Neural crest cell (in vitro differentiated cells): ENCODE measurements around the gene NELL1. TPM values are rescaled to one million over a fixed set of nuclear protein-coding genes. Genes with fewer than 3 reads are reported as not detected.

Source experiments
- DNase-seq: peaks from one replicate; pipeline ENCODE4 v3.0.0; 2021; ENCODE audit warnings: low read depth, mixed read lengths, low spot score
- H3K27ac Mint-ChIP-seq: one replicate; pipeline ENCODE4 v1.8.0; 2021; ENCODE audit warnings: mild to moderate bottlenecking, mixed read lengths; ENCODE audit not compliant: unreplicated experiment
- H3K27me3 Mint-ChIP-seq: 2 replicates; pipeline ENCODE4 v1.8.0; 2021; ENCODE audit warnings: low read depth, mild to moderate bottlenecking, mixed read lengths
- H3K36me3 Mint-ChIP-seq: 2 replicates; pipeline ENCODE4 v1.8.0; 2021; ENCODE audit warnings: low read depth, mild to moderate bottlenecking, mixed read lengths
- H3K4me1 Mint-ChIP-seq: 2 replicates; pipeline ENCODE4 v1.8.0; 2021; ENCODE audit warnings: mixed read lengths
- H3K4me3 Mint-ChIP-seq: one replicate; pipeline ENCODE4 v1.8.0; 2021; ENCODE audit warnings: mild to moderate bottlenecking, mixed read lengths
- H3K9me3 Mint-ChIP-seq: 2 replicates; pipeline ENCODE4 v1.8.0; 2021; ENCODE audit warnings: mixed read lengths
- CTCF ChIP-seq: fragments of 200-600 bp; sonication (generic); conservative IDR thresholded peaks from 2 replicates; pipeline ENCODE4 v1.5.0; 2021; ENCODE audit warnings: antibody characterized with exemption, mild to moderate bottlenecking
- total RNA-seq: library from RNA; stranded (reverse); gene quantifications from 2 replicates; pipeline ENCODE4 v1.2.1, GENCODE V29; 2021

Gene NELL1
- total RNA-seq, 1 donor from 2014 or later: 0.51 TPM

GRCh38 chr11:21572210-21572609 lies 902.8 kb downstream of the NELL1 start:
- Mint-ChIP-seq H3K9me3 (no peaks in the 10 kb centered on the region), H3K27ac (no peak overlapping the region), H3K4me3 (no peak overlapping the region), H3K27me3 (no peaks in the 10 kb centered on the region), H3K4me1 (no peaks in the 10 kb centered on the region), H3K36me3 (no peaks in the 10 kb centered on the region)
- DNase-seq: no peak
- TF ChIP-seq CTCF: no peak

- Mint-ChIP-seq H3K4me1 (no peaks in the 10 kb centered on the region), H3K4me3 (no peak overlapping the region), H3K36me3 (no peaks in the 10 kb centered on the region), H3K27ac (no peak overlapping the region), H3K27me3 (peaks cover 17% of the 10 kb centered on the region), H3K9me3 (no peaks in the 10 kb centered on the region)
- DNase-seq: no peak
- TF ChIP-seq CTCF: no peak
Observed at GRCh38 chr11:21582791-21583190, 913.4 kb downstream of the NELL1 start.

GRCh38 chr11:21588754-21589153 lies 919.4 kb downstream of the NELL1 start:
- peaks cover 4% of the 10 kb centered on the region for H3K9me3 Mint-ChIP-seq
- H3K27me3 Mint-ChIP-seq: peaks cover 13% of the 10 kb centered on the region
- no peak for TF ChIP-seq CTCF

GRCh38 chr11:21602699-21603098 lies 933.3 kb downstream of the NELL1 start:
- Mint-ChIP-seq H3K4me3 (no peak overlapping the region), H3K27ac (no peak overlapping the region), H3K36me3 (no peaks in the 10 kb centered on the region), H3K9me3 (no peaks in the 10 kb centered on the region), H3K27me3 (peaks cover 15% of the 10 kb centered on the region), H3K4me1 (no peaks in the 10 kb centered on the region)
- no peak for DNase-seq
- TF ChIP-seq CTCF: no peak

More at GRCh38 chr11:21588754-21589153, 919.4 kb downstream of the NELL1 start:
- Mint-ChIP-seq H3K4me3 (no peak overlapping the region), H3K27ac (no peak overlapping the region), H3K4me1 (no peaks in the 10 kb centered on the region), H3K36me3 (no peaks in the 10 kb centered on the region)
- DNase-seq: no peak

GRCh38 chr11:21603886-21604285 lies 934.5 kb downstream of the NELL1 start:
- H3K27me3 Mint-ChIP-seq: peaks cover 15% of the 10 kb centered on the region
- H3K36me3 Mint-ChIP-seq: no peaks in the 10 kb centered on the region
- no peaks in the 10 kb centered on the region for H3K9me3 Mint-ChIP-seq
- H3K4me3 Mint-ChIP-seq: no peak overlapping the region
- TF ChIP-seq CTCF: no peak
- DNase-seq: no peak
- no peak overlapping the region for H3K27ac Mint-ChIP-seq
- no peaks in the 10 kb centered on the region for H3K4me1 Mint-ChIP-seq

- Mint-ChIP-seq H3K4me1 (no peaks in the 10 kb centered on the region), H3K9me3 (no peaks in the 10 kb centered on the region), H3K4me3 (no peak overlapping the region), H3K27ac (no peak overlapping the region), H3K36me3 (no peaks in the 10 kb centered on the region), H3K27me3 (peaks cover 15% of the 10 kb centered on the region)
- DNase-seq: no peak
- no peak for TF ChIP-seq CTCF
Observed at GRCh38 chr11:21604564-21604963, 935.2 kb downstream of the NELL1 start.
